ENCODE data around the gene SLC2A14. TPM values are rescaled to one million over a fixed set of nuclear protein-coding genes. Genes with fewer than 3 reads are reported as not detected.
"Not testable (repeated sequence)": the region's sequence is repeated elsewhere in the genome, so short reads cannot be mapped to it uniquely, and the experiment has no call there.

SLC2A14 gene
- total RNA-seq, 3 donors from 2014 or later: 0.41 to 0.81 (median 0.47) TPM

DNA sequence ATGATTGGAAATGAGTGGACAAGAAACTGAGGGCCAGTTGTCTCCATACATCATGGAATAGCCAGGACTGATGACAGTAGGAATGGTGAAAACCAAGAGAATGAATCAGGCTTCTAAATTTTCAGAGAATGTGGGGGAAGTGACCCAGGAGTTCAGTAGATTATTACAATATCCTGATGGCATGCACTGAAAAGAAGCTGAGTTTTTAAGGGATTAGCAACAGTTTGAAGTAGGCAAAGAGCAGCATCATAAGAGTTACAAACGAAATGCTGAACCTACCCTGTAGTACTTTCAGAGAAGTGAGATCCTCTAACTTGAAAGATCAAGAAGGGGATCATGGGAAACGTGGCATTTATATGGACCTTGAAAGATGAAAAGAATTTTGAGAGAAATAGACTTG is 13.2 kb downstream of the SLC2A14 start:
- DNase-seq (no peak), ATAC-seq (no peak)
- no peak overlapping the region for H3K4me3 ChIP-seq
- intact Hi-C loops (cut with DNase I, micrococcal nuclease): no loop called here
- H3K36me3 ChIP-seq (ENCODE audit: low read depth): no peaks in the 10 kb centered on the region
- no peaks in the 10 kb centered on the region for H3K9me3 ChIP-seq
- no peaks in the 10 kb centered on the region for H3K4me1 ChIP-seq (ENCODE audit: low read depth)
- TF ChIP-seq, protein P1, sequence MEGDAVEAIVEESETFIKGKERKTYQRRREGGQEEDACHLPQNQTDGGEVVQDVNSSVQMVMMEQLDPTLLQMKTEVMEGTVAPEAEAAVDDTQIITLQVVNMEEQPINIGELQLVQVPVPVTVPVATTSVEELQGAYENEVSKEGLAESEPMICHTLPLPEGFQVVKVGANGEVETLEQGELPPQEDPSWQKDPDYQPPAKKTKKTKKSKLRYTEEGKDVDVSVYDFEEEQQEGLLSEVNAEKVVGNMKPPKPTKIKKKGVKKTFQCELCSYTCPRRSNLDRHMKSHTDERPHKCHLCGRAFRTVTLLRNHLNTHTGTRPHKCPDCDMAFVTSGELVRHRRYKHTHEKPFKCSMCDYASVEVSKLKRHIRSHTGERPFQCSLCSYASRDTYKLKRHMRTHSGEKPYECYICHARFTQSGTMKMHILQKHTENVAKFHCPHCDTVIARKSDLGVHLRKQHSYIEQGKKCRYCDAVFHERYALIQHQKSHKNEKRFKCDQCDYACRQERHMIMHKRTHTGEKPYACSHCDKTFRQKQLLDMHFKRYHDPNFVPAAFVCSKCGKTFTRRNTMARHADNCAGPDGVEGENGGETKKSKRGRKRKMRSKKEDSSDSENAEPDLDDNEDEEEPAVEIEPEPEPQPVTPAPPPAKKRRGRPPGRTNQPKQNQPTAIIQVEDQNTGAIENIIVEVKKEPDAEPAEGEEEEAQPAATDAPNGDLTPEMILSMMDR (IDR thresholded peaks at IDR 0.05): no peak

DNA sequence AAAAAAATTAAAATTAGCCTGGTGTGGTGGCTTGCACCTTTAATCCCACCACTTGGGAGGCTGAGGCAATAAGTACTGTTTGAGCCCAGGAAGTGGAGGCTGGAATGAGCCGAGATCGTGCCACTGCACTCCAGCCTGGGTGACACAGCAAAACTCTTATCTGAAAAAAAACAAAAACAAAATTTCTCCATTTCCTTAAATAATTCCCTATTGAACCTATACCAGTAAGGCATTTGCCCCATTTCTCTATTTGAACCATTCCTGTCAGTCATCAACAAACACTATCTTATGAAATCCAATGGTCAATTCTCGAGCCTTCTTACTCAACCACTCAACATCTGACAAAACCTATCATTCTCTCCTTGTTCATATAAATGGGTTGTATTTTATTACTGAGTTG is 14.7 kb downstream of the SLC2A14 start:
- no peaks in the 10 kb centered on the region for H3K9me3 ChIP-seq
- no peaks in the 10 kb centered on the region for H3K4me1 ChIP-seq (ENCODE audit: low read depth)
- H3K36me3 ChIP-seq (ENCODE audit: low read depth): no peaks in the 10 kb centered on the region
- H3K4me3 ChIP-seq: no peak overlapping the region
- intact Hi-C loops (cut with DNase I, micrococcal nuclease): no loop called here
- no peak for DNase-seq
- TF ChIP-seq, protein P1 (IDR thresholded peaks at IDR 0.05): no peak
- no peak for ATAC-seq

DNA sequence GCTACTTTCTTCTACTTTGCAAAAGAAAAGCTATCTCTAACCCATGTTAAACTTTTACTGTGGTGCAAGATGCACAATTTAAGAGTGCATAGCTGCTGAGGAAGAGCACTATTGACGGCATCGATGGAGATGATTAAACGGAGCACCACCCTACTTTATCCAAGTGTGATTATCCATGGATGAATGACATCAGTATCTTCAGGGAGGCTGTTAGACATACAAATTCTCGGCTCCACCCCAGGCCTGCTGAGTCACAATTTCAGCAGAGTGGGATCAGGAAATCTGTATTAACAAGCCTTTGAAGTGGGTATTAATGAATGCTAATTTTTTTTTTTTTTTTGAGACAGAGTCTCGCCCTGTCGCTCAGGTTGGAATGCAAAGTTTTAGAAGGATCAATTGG is 16.2 kb downstream of the SLC2A14 start:
- ATAC-seq (no peak), DNase-seq (no peak)
- no peaks in the 10 kb centered on the region for H3K36me3 ChIP-seq (ENCODE audit: low read depth)
- intact Hi-C loops (cut with DNase I, micrococcal nuclease): no loop called here
- H3K9me3 ChIP-seq: no peaks in the 10 kb centered on the region
- no peaks in the 10 kb centered on the region for H3K4me1 ChIP-seq (ENCODE audit: low read depth)
- no peak overlapping the region for H3K4me3 ChIP-seq
- TF ChIP-seq, protein P1 (IDR thresholded peaks at IDR 0.05): no peak

DNA sequence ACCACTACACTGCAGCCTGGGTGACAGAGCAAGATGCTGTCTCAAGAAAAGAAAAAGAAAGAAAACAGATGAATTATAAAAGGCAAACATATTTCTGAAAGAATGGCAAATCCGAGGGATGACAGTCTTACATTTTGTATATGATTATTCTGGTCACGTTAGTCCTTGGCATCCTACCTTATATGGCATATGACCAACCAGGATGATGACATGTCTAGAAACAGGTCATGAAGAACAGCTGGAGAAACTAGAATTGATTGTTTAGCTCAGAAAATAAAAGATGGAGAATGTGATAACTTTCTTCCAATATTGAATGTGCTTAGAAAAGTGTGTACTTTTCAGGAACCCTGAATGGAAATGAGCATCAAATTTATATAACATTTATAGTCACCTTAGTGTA is 19.2 kb downstream of the SLC2A14 start:
- TF ChIP-seq, protein P1 (IDR thresholded peaks at IDR 0.05): no peak
- Histone ChIP-seq H3K36me3 (ENCODE audit: low read depth) (no peaks in the 10 kb centered on the region), H3K4me1 (ENCODE audit: low read depth) (no peaks in the 10 kb centered on the region), H3K4me3 (no peak overlapping the region), H3K9me3 (no peaks in the 10 kb centered on the region)
- no peak for DNase-seq
- no peak for ATAC-seq
- intact Hi-C loops (cut with DNase I, micrococcal nuclease): no loop called here

DNA sequence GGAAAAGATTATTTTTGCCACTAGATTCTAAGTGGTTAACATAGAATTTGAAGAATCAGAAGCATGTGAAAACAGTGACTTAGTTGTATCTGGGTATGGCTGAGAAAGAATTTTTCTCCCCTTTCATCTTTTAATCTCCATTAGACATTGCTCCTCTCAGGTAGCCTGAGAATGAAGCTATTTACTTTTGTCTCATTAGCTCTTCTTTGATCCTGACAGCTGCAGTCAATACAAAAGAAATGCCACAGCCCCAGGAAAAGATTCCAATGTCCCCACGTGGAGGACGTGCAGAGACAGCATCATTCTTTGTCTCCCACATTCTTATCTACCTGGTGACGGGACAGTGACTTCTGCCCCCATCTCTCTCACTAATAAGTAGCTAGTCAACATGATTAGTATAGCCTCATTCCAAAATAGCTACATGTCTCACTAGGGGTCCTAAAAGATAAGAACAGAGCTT is 21.1 kb downstream of the SLC2A14 start:
- H3K9me3 ChIP-seq; DNase-seq; ATAC-seq; H3K4me3 ChIP-seq; intact Hi-C loops (cut with DNase I, micrococcal nuclease); H3K4me1 ChIP-seq (ENCODE audit: low read depth); H3K36me3 ChIP-seq (ENCODE audit: low read depth): not testable (repeated sequence)

DNA sequence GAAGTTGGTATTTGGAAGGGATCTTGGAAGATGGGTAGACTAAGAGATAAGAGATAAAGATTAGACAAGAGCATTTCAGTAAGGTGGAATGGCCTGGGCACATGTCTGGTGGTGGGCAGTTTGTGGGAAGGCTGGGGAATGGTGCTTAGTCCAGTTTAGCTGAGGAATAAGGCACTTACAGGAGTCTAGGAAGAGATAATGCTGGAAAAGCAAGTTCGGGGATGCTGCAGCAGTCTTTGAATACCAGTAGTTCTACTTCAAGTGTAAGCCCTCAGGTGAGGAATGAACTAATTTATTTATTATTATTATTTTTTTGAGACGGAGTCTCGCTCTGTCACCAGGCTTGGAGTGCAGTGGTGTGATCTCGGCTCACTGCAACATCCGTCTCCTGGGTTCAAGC is 22.6 kb downstream of the SLC2A14 start:
- H3K9me3 ChIP-seq; intact Hi-C loops (cut with DNase I, micrococcal nuclease); H3K4me3 ChIP-seq; DNase-seq; ATAC-seq; H3K36me3 ChIP-seq (ENCODE audit: low read depth); H3K4me1 ChIP-seq (ENCODE audit: low read depth): not testable (repeated sequence)

DNA sequence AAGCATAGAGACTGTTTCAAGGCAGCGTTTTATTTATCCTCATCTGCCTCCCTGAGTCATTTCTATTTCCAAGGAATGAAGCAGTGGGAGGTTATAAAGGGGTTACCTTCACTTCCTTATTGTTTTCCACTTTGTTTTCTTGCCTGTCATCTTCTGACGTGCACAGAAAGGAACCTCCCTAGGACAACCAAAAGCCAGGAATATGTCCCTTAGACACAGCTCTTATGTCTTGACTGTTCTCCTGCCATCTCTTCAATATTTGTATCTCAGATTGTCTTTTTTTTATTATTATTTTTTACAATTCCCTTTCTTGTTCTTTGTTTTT is 24.7 kb downstream of the SLC2A14 start:
- intact Hi-C loops (cut with DNase I, micrococcal nuclease); H3K4me1 ChIP-seq (ENCODE audit: low read depth); DNase-seq; H3K4me3 ChIP-seq; H3K36me3 ChIP-seq (ENCODE audit: low read depth); H3K9me3 ChIP-seq: not testable (repeated sequence)
- ATAC-seq: peak; percentile 26

DNA sequence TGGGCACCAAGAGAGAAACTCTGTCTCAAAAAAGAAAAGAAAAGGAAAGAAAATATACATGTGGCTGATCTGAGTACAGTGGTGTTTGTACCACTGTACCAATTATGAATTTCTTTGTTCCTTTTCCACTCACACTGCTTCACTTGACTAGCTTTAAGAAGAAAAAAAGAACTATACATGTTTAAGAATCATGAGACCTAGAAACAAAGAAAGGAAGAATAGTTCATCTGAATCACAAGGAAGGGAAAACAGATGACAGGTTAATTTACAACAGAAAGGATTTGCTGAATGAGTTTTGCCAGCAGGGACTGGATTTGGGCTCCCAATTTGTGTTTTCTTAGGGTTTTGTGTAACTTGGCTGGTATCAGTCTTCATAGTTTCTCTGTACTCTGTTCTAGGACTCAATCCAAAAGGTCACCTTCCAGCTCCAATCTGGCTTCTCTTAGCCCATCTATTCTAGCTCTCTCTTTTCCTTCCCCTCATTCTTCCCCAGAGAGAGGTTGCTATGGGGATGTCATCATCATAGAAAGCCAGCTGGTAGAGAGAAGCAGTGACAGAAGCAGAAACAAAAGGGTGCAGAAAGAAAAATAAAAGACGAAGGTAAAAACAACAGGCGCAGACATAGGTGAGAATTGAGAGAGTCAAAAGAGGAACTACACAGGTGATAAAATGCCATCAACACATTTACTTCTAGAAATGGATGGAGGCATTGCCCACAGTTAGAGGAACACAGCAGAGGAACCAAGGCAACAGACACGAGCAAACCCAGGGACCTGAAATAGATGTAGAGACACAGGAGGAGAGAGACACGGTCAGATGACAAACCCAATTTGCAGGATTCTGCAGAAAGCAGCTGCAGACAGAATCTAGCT is 25.3 kb downstream of the SLC2A14 start:
- H3K36me3 ChIP-seq (ENCODE audit: low read depth); intact Hi-C loops (cut with DNase I, micrococcal nuclease); H3K4me3 ChIP-seq; DNase-seq; H3K9me3 ChIP-seq; H3K4me1 ChIP-seq (ENCODE audit: low read depth): not testable (repeated sequence)
- peak; percentile 42 for ATAC-seq

Data from mucosa of descending colon (tissue), 3 donors.